ENCODE data around the gene SLC25A23.
A peak's percentile ranks its signal among the peaks of the same experiment; 100 is the strongest.

Gene SLC25A23

DNA sequence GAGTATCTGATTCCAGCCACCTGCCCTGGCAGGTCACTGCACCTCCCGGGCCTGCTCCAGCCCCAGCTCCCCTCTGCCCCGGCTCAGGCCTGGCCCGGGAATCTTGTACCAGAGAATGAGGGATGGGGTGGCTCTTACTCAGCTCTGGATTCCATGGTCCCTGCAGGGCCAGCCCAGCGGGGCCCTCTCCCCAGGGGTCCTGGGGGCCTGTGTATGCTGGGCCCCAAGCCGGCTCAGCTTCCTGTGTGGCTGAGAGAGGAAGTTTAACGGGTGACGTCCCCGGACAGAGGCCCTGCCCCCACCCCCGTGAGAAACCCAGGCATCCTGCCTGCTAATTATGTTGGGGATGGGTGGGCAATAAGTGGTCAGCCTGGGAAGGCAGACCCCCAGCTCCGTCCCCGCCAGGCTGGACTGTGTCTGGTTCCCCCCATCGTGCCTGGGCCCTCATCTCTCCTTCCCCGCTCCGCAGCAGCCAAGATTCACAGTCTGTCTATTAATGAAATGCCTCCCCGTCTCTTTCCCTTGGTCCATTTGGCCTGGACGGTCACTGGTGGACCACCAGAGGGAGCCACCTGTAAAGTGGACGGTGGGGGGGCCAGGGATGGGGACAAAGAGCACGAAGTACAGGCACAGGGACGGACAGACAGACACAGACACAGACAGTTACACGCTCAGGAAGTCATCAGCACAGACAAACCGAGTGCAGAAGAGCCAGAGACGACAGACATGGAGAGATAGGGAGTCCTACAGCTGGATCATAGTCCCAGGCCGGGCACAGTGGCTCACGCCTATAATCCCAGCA lies 22.1 kb upstream of the SLC25A23 start, which contains the start of gene DENND1C:
Gene DENND1C (minus strand): TSS at position 247 of the 802 bp plus-strand sequence. CDS start 92 bp downstream, at position 155.
- peak; percentile 70 to 78 for DNase-seq

DNA sequence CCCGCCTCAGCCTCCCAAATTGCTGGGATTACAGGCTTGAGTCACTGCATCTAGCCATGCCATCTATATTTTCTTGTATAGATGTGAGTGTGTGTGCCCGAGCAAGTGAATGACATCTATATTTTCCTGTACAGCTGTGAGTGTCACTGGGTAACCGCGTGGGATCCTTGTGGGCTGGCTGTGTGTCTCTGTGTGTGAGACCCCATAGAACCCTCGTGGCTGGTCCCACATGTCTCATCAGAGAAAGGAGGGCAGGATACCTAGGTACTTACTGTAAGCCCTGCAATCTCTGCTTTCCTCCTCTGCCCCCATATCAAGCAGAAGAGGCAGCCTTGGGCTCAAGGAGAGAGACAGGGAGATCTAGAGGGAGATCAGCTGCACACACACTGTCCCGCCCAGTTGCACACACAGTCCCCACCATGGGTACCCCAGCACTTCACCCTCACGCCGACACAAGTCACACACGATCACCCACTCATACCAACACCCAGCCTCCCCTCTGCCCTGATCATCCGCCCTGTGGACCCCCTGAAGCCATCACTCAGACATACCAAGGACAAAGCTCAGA lies 21.3 kb upstream of the SLC25A23 start:
- DNase-seq: peak in 1 of 2 donors; percentile 46

DNA sequence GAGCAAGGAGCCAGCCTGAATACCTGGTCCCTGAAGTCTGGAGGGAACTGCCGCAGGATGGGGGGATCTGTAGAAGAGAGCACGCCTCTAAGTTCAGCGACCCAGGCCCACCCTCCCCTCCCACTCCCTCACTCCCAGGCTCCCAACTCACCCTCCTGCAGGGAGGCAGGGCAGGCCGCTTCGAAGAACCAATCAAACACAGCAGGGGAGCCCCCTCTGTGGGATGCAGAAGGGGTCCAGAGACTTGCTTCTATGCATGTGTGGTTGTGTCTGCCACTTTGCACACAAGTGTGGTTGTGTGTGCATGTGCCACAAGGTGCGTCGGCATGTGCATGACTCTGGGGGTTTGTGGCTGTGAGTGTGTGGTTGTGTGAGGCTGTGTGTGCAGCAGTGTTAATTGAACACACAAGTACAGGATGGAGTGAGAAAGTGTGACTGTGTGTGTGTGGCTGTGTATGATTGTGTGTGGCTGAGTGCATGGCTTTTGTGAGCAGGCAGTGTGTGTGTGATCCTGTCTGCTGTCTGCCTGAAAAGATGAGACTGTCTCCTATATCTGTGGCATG lies 20.3 kb upstream of the SLC25A23 start:
- no peak for DNase-seq

DNA sequence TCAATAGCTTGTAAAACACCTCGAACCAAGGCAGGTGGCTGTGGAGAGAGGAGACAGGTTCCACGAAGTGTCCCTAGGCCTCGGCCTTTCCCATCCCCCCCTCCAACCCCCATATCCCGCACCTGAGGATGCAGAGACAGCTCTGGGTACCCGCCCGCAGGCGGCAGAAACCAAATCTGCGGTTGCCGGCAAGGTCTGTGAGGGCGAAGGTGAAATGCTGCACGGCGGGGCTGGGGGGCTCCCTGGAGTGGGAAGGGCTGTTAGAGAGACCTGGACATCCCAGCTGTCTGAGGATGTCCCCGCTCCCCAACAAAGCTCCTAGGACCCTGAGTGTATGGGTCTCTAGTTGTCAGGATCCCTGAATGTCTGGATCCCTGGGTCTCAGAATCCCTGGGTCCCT lies 19.2 kb upstream of the SLC25A23 start:
- no peak for DNase-seq

DNA sequence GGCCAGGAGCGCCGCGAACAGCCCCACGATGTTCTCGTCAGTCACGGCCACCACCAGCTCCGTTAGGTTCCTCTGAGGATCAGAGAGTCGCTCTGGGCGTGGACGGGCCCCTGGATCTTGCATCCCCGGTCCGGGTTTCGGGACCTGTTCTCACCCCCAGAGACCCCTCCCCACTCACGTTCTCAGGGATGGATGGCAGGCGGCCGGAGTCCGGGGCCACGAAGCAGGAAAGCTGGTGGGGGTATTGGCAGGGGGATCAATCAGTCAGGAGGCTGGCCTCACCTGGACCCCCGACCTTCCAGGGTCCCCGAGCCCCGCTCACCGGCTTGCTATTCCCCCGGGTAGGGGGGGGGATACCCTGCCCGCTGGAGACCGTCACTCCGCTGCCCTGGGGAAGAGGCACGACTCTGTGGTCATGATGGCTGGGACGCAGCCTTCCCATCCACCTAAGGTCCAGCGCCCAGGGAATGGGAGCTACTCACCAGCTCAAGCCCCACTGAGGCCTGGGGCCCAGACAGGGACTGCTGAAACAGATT lies 17.4 kb upstream of the SLC25A23 start:
- DNase-seq: no peak

DNA sequence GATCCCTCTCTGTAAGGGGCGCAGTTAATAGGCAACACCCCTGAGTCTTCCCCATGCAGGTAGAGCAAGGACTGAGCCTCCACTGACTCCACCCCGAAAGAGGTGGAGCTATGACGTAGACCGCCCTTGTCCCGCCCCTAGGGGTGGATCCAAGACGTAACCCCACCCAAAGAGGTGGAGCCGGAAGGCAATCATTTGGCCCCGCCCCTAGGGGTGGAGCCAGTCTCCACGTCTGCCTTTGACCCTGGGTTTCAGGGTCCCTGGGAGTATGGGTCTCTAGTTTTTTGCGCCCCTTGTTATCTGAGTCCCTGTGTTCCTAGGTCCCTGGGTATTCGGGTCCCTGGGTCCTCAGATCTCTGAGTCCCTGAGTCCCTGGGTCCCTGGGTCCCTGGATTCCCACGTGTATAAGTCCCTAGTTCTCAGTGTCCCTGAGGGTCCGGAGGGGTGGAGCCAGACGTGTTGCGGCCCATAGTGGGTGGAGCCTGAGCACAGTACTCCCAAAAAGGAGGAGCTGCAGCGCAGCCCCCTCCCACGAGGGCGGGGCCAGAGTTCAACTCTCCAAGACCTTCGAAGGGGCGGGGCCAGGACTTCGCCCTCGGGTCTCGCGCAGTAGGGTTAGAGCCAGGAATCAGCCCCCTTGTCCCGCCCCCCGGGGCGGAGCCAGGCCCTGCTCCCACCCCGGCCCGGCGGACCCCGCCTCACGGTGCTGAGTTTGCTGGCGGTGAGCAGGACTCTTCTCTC lies 16.7 kb upstream of the SLC25A23 start:
- DNase-seq: peak; percentile 69

DNA sequence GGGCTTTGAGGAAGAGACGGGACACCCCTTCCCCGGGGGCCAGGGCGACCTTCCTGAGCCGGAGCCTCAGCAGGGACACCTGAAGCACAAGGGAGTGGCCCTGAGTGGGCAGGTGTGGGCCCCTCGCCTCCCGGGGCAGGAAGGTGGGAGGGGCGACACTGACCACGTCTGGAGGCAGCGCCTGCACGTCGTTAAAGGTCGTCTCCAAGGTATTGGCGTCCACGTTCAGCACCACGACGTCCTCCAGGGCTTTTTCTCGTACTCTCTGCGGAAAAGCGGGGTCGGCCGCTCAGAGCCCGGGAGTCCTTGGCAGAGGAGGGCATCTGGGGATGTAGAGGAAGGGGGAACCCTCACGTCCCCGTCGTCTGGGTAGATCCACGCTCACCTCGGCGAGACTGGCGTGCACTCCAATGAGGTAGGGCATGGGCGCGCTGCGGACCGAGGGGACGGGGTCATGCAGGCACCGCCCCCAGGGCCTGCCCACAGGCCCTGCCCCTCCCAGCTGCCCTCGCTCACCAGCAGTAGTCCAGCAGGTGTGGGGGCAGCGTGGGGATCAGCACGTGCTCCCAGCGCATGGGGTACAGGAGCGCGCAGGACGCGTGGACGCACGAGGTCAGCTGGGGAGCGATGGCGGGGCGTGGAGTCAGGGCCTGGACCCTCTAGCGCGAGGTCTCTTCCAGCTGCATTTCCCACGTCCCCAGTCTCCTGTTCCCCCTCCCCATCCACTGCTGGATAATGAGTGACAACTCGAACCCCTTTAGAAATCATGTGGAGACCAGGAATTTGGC lies 15.9 kb upstream of the SLC25A23 start:
- DNase-seq: no peak

DNA sequence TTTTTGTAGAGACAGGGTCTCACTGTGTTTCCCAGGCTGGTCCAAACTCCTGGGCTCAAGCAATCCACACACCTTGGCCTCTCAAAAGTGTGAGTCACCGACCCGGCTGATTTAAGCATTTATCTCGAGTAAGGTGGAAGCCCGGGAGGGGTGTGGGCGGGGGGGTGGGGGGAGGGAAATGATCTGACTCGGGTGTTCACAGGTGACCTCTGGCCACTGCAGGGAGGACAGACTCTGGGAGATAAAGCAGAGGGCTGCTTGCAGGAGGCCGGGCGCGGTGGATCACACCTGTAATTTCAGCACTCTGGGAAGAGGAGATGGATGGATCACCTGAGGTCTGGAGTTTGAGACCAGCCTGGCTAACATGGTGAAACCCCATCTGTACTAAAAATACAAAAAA lies 14.1 kb upstream of the SLC25A23 start:
- no peak for DNase-seq

DNA sequence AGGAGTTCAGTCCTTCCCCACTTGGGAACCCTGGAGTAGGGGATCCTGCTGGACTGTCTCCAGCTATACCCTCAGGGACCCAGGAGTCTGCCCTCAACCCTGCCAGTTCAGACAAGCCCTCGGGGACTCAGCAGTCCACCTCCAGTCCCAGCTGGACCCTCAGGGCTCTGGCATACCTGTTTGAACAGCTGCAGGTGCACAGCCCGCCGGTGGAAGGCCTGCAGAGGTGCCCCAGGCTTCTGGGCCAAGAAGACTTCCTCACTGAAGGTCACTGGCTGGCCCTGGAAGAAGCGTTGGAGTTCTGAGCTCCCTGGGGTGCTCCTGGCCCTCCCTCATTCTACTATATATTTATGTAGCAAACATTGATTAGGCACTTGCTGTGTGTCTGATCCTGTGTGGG lies 13.1 kb upstream of the SLC25A23 start:
- DNase-seq: no peak

DNA sequence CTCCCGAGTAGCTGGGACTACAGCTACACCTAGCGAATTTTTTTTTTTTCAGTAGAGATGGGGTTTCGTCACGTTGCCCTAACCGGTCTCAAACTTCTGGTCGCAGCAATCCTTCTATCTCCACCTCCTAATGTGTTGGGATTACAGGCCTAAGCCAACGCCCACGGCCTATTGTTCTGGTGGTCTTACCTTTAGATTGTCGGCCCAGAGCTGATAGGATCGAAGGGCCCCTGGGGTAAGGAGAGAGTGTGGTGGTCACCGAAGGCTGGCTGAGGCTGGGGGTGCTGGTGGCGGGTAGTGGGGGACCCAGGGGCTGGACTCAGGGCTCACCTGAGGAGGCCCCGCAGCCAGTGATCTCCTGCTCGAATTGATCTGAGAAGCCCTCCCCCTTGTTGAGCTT lies 11.5 kb upstream of the SLC25A23 start:
- DNase-seq: no peak

DNA sequence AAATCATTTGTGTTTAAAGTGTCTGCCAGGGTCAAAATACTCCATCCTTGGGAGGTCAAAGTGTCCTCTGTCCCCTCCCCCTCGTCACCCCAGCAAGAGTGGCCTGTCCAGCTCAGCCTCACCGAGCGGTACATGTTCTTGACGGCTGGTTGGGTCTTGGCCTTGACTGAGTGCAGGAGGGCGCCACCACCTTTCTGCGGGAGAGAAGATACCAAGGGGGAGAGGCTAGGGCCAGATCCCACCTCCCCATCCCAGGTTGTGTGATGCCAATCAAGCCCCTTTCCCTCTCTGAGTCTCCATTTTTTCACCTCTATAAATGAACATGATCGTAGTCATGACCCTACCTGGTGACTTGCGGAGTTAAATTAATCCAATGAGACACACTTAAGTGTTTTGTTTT lies 10.6 kb upstream of the SLC25A23 start:
- no peak for DNase-seq

DNA sequence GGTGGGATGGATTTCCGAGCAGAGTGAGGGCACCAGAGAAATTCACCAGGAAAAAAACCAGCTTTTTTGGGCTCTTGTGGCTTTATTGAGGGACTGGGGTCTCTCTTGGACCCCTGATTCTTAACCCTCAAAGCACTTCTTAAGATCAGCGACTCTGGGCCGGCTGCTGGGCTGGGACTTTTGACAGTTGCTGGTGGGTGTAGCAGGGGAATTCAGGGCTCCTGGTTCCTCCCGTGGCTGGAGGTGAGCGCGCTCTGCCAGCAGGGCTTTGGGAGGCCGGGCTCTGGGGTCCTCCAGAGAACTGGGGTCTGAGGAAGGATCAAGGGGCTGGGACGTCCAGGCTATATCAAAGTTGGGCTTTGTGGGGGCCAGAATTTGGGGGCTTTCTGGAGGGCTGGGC lies 7.8 kb upstream of the SLC25A23 start:
- no peak for DNase-seq

DNA sequence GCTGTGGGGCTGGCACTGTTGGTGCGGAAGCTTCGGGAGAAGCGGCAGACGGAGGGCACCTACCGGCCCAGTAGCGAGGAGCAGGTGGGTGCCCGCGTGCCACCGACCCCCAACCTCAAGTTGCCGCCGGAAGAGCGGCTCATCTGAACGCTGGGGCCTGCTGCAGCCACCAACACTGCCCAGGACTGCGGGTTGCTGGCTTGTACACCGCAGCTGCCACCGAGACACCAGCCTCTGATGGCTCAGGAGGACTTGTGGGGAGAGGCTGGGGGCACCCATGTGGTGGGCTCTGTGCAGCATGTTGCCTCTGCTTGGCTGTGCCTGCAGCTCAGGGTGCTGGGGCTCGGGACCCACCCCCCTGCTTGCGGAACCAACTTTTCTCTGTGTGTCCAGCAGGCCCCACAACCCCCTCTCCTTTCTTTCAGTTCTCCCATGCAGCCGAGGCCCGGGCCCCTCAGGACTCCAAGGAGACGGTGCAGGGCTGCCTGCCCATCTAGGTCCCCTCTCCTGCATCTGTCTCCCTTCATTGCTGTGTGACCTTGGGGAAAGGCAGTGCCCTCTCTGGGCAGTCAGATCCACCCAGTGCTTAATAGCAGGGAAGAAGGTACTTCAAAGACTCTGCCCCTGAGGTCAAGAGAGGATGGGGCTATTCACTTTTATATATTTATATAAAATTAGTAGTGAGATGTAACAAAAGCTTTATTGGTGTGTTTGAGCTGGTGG lies 7.1 kb upstream of the SLC25A23 start:
- no peak for DNase-seq

DNA sequence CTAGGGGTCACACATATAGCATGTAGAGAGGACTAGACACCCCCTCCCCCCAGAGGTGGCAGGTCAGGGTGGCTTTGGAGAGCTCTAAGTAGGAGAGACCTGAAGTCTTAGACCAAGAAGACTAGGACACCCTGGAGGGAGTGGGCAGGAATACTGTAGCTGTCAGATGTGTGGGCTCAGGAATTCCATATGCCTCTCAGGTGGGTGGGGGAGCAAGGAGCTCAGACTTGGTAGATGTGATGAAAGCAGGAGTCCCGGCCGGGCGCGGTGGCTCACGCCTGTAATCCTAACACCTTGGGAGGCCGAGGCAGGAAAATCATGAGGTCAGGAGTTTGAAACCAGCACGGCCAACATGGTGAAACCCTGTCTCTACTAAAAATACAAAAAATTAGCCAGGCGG lies 6.1 kb upstream of the SLC25A23 start:
- DNase-seq: no peak

DNA sequence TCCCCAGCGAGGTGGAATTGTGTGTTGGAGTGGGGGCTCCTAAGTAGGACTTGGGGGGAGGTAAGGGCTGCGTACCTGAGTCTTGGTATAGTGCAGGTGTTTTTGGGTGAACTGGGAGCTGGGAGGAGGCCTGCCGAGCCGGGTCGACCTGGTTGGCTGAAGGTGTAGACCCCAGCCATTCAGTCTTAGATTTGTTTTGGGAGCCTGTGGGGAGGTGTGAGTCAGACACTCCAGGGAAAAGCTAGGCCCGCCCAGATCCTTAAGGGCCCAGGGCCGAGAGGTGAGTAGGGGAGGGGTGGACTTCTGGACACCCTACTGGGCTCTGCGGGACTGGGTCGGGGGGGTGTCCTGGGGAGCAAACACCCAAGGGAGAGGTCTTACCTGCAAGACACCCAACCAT lies 5.4 kb upstream of the SLC25A23 start:
- no peak for DNase-seq

DNA sequence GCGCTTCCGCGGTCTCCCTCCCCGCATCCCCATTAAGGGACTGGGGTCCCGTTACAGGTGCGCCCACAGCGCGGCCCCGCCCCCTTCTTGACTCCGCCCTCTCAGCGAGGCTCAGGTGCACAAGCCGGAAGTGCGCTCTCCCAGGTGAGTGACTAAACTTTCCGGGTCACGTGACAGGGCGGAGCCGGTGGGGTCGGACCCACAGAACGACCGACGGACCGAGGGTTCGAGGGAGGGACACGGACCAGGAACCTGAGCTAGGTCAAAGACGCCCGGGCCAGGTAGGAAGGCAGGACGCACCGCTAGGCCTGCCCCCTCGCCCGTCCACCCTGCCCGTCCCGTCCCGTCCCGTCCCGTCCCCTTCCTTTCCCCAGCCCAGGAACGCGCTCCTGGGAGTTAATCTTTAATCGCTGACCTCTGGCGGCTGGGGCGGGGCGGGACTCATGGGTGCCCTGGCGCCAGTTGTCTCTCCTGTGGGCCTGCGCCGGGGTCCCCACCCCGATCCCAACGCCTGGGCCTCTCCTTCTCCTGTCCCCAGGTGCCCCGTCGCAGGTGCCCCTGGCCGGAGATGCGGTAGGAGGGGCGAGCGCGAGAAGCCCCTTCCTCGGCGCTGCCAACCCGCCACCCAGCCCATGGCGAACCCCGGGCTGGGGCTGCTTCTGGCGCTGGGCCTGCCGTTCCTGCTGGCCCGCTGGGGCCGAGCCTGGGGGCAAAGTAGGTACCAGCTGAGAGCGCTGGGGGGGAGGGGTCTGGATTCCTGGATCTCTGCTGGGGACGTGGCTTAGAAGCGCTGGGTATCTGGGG lies 4.7 kb upstream of the SLC25A23 start, which contains the start of gene CRB3:
Gene CRB3 (plus strand): TSS at position 202 of the 804 bp plus-strand sequence. CDS start 431 bp downstream, at position 633.
- DNase-seq: peak; percentile 27 to 42

DNA sequence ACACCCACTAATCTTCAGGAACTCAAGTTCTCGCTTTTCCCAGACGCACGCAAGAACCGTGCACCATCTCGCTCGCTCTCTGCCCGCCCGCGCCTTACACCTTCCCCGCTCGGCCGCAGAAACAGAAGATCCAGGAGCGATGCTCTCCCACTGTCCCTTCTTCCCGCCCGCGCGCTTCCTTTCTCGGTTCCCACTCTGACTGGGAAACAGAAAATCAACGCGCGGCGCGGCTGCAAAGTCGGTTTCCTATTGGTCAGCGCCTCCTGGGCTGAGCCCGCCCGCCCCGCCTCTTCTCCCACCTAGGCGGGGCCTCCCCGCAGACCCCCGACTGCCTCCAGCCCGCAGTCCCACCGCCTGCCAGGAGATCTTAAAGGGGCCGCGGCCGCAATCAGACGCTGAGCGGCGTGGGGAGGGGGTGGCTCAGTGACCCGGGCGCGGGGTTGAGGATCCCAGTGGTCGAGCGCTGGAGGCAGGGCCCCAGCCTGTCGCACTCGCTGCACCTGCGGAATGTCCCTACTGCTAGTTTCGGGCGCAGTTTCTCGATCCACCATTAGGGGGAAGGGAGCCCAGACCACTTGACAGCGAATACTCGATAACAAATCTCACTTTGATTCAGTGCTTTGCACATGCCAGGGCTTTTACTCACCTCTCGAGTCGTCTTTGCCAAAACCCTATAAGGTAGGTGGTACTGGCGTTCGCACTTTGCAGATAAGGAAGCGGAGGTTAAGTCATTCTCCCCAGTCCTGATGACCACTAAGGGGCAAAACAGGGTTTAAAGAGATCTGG lies 700 bp upstream of the SLC25A23 start:
- peak; percentile 97 to 98 for DNase-seq

DNA sequence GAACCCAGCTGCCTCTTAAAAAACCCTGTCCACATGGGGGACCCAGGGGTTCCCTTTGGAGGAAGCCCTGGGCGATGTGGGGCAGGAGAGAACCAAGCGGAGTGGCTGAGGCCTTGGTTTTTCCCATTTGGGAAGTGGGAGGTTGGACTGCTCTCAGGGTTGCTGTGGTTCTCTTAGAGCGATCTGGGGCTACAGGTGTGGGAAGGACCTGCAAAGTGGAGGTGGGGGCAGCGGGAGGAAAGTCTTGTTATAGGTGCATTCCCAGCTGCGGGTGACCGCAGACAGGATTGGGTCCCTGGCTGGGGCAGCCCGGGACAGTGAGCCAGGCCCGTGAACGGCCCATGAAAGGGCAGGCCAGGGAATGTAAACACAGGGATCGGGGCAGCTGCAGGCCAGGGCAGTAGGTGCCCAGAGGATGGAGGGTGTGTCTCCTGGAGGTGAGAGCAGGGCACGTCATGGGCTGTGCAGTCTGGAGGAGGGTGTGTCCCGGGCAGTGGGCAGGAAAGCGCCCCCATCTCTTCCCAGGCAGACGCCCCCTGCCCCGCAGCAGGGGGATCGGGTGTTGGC lies 814 bp downstream of the SLC25A23 start:
- DNase-seq: no peak

DNA sequence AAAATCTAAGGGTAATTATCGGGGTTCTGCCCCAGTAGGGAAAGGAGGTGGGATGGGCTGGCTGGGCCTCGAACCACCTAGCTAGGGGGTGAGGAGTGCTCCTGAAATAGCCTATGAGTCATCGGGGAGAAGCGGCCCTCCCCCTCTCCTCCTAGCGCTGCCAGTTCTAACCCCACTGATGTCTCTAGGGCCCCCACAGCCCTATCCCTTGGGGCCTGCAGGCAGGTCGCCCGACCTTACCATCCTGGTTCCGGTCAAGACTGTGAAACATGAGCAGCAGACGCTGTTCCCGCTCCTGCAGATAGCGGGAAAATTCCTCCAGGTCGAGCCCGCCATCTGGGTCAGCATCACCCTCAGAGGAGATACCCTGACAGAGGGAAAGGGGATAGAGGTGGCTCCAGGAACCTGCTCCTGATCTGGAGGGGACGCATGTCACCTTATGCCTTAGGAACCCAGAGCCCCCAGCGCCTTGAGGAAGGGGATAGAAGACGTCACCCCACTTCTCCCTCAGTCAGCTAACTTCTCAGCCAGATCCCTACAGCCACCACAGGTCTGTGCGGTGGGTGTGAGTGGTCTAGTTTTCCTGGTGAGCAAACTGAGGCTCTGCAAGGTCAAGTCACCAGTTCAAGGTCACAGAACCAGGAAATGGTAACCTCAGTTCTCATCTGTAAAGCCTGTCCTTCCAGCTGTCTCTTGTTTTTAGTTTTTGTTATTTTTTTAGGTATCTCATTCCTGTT lies 1.5 kb downstream of the SLC25A23 start:
- DNase-seq: no peak
